PFSK-1 (cell line): ENCODE measurements around the gene OXLD1.

ENCODE experiments used
- POLR2AphosphoS5 ChIP-seq: IDR thresholded peaks from 2 replicates; pipeline ENCODE4 v1.6.1; 2012; ENCODE audit warnings: low read depth, mild to moderate bottlenecking, control low read depth, low read length, moderate library complexity
- REST ChIP-seq, 2 experiments: IDR thresholded peaks; 2 replicates each; pipeline versions ENCODE4 v1.6.1 to v1.8.0; 2011 to 2012; ENCODE audit warnings: low read depth in 2 of 2, low read length in 2 of 2, control low read depth in 1 of 2, inconsistent platforms in 1 of 2, mild to moderate bottlenecking in 1 of 2, moderate library complexity in 1 of 2; ENCODE audit not compliant: insufficient read depth in 1 of 2
- SIN3A ChIP-seq: IDR thresholded peaks from 2 replicates; pipeline ENCODE4 v1.6.1; 2012; ENCODE audit warnings: mild to moderate bottlenecking, low read length, moderate library complexity, borderline replicate concordance; ENCODE audit not compliant: insufficient read depth
- TAF1 ChIP-seq: IDR thresholded peaks from 2 replicates; pipeline ENCODE4 v1.6.1; 2012; ENCODE audit warnings: low read length, control low read depth, borderline replicate concordance; ENCODE audit not compliant: insufficient read depth

DNA sequence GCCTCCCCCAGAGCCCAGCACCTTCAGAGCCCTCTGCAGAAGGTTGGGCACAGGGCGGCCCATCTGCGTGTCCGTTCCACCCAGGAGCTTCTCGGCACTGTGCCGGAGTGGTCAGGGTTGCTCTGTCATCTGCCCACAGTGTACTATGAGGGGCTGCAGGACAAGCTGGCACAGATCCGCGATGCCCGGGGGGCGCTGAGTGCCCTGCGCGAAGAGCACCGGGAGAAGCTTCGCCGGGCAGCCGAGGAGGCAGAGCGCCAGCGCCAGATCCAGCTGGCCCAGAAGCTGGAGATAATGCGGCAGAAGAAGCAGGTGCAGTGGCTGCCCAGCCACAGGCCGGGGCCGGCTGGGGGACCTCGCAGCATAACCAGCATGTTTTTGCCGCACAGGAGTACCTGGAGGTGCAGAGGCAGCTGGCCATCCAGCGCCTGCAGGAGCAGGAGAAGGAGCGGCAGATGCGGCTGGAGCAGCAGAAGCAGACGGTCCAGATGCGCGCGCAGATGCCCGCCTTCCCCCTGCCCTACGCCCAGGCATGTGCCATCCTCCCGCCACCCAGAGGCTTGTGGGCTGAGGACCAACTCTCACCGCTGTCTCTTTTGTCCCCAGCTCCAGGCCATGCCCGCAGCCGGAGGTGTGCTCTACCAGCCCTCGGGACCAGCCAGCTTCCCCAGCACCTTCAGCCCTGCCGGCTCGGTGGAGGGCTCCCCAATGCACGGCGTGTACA, 30.0 kb upstream of the OXLD1 start:
- TF ChIP-seq TAF1, result no peak
- TF ChIP-seq POLR2AphosphoS5, result no peak; the same call in 1 of the 2 replicates
- TF ChIP-seq REST (IDR thresholded peaks at IDR 0.05; ENCODE audit: insufficient read depth in 1 of 2, low read depth in 2 of 2, low read length in 2 of 2), result no peak
- TF ChIP-seq SIN3A, result no peak
